ENCODE results near the gene NANOS3. TPM values are rescaled to one million over a fixed set of nuclear protein-coding genes. Genes with fewer than 3 reads are reported as not detected.

Gene NANOS3
- total and polyA plus RNA-seq, 10 of the 15 experiments (the other 5 are each of a cell fraction or from before 2014, with no cell fraction given), result 0.31 to 1.7 (median 0.81) TPM

DNA sequence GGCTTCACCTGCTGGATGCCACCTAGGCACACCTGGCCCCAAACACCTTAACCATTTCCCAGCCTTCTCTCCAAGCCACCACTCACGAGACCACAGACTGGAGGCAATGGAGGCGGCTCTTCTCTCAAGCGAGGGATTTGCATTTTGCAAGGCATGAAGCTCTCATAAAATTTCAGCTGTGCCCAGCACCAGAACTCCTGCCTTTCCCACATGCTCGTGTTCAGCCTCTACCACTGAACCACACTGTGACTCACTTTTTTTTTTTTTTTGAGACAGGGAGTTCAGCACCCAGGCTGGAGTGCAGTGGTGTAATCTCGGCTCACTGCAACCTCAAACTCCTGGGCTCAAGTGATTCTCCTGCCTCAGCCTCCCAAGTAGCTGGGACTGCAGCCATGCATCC, 10.6 kb downstream of the NANOS3 start (continued):
- no peak for TF ChIP-seq POLR2A (IDR thresholded peaks at IDR 0.05; ENCODE audit: low read depth, low read length)
- TF ChIP-seq NFXL1 (IDR thresholded peaks at IDR 0.05; ENCODE audit: borderline replicate concordance), result no peak
- TF ChIP-seq YY1 (IDR thresholded peaks at IDR 0.05; ENCODE audit: low read depth, low read length), result no peak
- no peak for TF ChIP-seq FOS (IDR thresholded peaks at IDR 0.05; ENCODE audit: borderline replicate concordance, extremely low read depth, insufficient read length)

DNA sequence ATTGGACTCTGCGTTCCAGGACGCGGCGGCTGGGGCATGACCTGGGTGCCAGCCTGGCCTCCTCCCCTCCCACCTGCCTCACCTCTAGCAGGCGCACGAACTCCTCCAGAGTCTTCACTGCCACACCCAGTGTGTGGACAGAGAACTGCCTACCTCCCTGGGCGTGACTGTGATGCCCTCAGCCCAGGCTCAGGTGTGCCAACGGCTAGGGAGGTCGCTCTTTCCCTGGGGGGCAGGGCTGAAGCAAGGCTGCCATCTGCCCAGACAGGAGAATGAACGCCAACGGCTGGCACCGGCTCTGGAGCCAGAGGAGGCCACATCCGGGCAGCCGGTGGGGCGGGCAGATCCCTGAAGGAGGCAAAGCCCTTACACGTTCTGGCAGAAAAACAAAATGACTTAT, 11.3 kb downstream of the NANOS3 start:
- no peak for FAIRE-seq
- Histone ChIP-seq H3K4me1 (ENCODE audit: control insufficient read depth, insufficient read depth, low read length) (no peaks in the 10 kb centered on the region), H3K36me3 (ENCODE audit: control insufficient read depth in 2 of 2, insufficient read depth in 2 of 2, low read length in 1 of 2) (no peaks in the 10 kb centered on the region), H3K9ac (ENCODE audit: control insufficient read depth, insufficient read depth, low read length) (no peak overlapping the region), H2AFZ (ENCODE audit: control insufficient read depth, low read depth, low read length) (no peak overlapping the region), H3K27ac (ENCODE audit: control insufficient read depth, insufficient read depth) (no peak overlapping the region), H3K4me2 (ENCODE audit: control insufficient read depth, insufficient read depth) (no peak overlapping the region), H4K20me1 (ENCODE audit: control insufficient read depth, insufficient read depth) (no peaks in the 10 kb centered on the region), H3K9me3 (replicated peaks; ENCODE audit: control insufficient read depth, insufficient read depth, low read length) (no peaks in the 10 kb centered on the region), H3K79me2 (ENCODE audit: control insufficient read depth, insufficient read depth, low read length) (no peaks in the 10 kb centered on the region), H3K4me3 (no peak overlapping the region), H3K27me3 (replicated peaks in 1 of 2; ENCODE audit: control insufficient read depth in 2 of 2, insufficient read depth in 2 of 2, low read length in 1 of 2) (no peaks in the 10 kb centered on the region)
- DNase-seq (ENCODE audit: low read depth, low spot score), result no peak
- ChIA-PET RAD21 (ENCODE audit: unreplicated experiment) (no interaction called here), CTCF (interaction anchor here (1.3 kb wide), 1 partner anchor 171 kb away, joined by 4 read pairs; no protein-coding TSS in a partner anchor), SMC1A (ENCODE audit: uncharacterized antibody, unreplicated experiment) (interaction anchor here (1.1 kb wide), 1 partner anchor 172 kb away, joined by 4 read pairs; no protein-coding TSS in a partner anchor), POLR2A (interaction anchor here (0.7 kb wide), 4 partner anchors 25 to 725 kb away, joined by 3 to 4 read pairs (median 3); no protein-coding TSS in a partner anchor)
- 44% methylated on average over 16 of the region's 16 CpGs for WGBS (ENCODE audit: insufficient coverage, insufficient replicate concordance, low lambda C conversion rate, missing lambda C conversion rate)
- intact Hi-C loops (cut with micrococcal nuclease; ENCODE audit: unreplicated experiment) (no loop called here), in situ Hi-C loops (cut with MboI) (loop anchor here (25.0 kb wide), 1 partner anchor 449 kb away; no protein-coding TSS in a partner anchor)
- no peak for ATAC-seq
- BruUV-seq (replicated peaks), result no TSS peak
- TF ChIP-seq NRF1 (conservative IDR thresholded peaks at IDR 0.05; ENCODE audit: low read depth, low read length) (no peak), SMAD1 (IDR thresholded peaks at IDR 0.05; ENCODE audit: low read depth, partially characterized antibody) (no peak), CBX5 (IDR thresholded peaks at IDR 0.05; ENCODE audit: low read depth) (no peak), NFIC (IDR thresholded peaks at IDR 0.05; ENCODE audit: low read depth, low read length) (no peak), ZNF207 (IDR thresholded peaks at IDR 0.05; ENCODE audit: borderline replicate concordance) (no peak)
- TF ChIP-seq, protein P1, sequence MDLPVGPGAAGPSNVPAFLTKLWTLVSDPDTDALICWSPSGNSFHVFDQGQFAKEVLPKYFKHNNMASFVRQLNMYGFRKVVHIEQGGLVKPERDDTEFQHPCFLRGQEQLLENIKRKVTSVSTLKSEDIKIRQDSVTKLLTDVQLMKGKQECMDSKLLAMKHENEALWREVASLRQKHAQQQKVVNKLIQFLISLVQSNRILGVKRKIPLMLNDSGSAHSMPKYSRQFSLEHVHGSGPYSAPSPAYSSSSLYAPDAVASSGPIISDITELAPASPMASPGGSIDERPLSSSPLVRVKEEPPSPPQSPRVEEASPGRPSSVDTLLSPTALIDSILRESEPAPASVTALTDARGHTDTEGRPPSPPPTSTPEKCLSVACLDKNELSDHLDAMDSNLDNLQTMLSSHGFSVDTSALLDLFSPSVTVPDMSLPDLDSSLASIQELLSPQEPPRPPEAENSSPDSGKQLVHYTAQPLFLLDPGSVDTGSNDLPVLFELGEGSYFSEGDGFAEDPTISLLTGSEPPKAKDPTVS (IDR thresholded peaks at IDR 0.05; ENCODE audit: low read depth, low read length), result no peak
- TF ChIP-seq, protein P2, sequence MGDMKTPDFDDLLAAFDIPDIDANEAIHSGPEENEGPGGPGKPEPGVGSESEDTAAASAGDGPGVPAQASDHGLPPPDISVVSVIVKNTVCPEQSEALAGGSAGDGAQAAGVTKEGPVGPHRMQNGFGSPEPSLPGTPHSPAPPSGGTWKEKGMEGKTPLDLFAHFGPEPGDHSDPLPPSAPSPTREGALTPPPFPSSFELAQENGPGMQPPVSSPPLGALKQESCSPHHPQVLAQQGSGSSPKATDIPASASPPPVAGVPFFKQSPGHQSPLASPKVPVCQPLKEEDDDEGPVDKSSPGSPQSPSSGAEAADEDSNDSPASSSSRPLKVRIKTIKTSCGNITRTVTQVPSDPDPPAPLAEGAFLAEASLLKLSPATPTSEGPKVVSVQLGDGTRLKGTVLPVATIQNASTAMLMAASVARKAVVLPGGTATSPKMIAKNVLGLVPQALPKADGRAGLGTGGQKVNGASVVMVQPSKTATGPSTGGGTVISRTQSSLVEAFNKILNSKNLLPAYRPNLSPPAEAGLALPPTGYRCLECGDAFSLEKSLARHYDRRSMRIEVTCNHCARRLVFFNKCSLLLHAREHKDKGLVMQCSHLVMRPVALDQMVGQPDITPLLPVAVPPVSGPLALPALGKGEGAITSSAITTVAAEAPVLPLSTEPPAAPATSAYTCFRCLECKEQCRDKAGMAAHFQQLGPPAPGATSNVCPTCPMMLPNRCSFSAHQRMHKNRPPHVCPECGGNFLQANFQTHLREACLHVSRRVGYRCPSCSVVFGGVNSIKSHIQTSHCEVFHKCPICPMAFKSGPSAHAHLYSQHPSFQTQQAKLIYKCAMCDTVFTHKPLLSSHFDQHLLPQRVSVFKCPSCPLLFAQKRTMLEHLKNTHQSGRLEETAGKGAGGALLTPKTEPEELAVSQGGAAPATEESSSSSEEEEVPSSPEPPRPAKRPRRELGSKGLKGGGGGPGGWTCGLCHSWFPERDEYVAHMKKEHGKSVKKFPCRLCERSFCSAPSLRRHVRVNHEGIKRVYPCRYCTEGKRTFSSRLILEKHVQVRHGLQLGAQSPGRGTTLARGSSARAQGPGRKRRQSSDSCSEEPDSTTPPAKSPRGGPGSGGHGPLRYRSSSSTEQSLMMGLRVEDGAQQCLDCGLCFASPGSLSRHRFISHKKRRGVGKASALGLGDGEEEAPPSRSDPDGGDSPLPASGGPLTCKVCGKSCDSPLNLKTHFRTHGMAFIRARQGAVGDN (IDR thresholded peaks at IDR 0.05), result no peak
- TF ChIP-seq, protein P3, sequence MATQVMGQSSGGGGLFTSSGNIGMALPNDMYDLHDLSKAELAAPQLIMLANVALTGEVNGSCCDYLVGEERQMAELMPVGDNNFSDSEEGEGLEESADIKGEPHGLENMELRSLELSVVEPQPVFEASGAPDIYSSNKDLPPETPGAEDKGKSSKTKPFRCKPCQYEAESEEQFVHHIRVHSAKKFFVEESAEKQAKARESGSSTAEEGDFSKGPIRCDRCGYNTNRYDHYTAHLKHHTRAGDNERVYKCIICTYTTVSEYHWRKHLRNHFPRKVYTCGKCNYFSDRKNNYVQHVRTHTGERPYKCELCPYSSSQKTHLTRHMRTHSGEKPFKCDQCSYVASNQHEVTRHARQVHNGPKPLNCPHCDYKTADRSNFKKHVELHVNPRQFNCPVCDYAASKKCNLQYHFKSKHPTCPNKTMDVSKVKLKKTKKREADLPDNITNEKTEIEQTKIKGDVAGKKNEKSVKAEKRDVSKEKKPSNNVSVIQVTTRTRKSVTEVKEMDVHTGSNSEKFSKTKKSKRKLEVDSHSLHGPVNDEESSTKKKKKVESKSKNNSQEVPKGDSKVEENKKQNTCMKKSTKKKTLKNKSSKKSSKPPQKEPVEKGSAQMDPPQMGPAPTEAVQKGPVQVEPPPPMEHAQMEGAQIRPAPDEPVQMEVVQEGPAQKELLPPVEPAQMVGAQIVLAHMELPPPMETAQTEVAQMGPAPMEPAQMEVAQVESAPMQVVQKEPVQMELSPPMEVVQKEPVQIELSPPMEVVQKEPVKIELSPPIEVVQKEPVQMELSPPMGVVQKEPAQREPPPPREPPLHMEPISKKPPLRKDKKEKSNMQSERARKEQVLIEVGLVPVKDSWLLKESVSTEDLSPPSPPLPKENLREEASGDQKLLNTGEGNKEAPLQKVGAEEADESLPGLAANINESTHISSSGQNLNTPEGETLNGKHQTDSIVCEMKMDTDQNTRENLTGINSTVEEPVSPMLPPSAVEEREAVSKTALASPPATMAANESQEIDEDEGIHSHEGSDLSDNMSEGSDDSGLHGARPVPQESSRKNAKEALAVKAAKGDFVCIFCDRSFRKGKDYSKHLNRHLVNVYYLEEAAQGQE (IDR thresholded peaks at IDR 0.05; ENCODE audit: low read depth, low read length), result no peak
- TF ChIP-seq, protein P4, sequence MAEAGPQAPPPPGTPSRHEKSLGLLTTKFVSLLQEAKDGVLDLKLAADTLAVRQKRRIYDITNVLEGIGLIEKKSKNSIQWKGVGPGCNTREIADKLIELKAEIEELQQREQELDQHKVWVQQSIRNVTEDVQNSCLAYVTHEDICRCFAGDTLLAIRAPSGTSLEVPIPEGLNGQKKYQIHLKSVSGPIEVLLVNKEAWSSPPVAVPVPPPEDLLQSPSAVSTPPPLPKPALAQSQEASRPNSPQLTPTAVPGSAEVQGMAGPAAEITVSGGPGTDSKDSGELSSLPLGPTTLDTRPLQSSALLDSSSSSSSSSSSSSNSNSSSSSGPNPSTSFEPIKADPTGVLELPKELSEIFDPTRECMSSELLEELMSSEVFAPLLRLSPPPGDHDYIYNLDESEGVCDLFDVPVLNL (IDR thresholded peaks at IDR 0.05; ENCODE audit: low read depth, low read length), result no peak
